ENCODE measurements around the gene ARIH2.

The ARIH2 gene

GRCh38 chr3:48974076-48974864, 55.6 kb downstream of the ARIH2 start:
- DNase-seq (ENCODE audit: low spot score): no peak

DNA sequence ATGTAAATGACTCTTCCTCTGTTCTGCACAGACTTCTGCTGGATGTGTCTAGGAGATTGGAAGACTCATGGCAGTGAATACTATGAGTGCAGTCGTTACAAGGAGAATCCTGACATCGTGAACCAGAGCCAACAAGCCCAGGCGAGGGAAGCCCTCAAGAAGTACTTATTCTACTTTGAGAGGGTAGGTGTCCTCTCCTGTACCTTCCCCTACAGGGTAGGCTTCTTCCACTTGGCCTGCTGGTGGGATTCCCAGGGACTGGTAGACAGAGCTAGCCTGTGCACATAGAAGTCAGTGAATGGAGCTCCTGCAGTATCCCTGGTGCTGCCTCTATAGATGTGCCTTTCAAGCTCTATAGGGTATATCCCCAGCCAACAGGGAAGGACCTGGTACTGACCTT, 60.8 kb downstream of the ARIH2 start:
- DNase-seq (ENCODE audit: low spot score): no peak

DNA sequence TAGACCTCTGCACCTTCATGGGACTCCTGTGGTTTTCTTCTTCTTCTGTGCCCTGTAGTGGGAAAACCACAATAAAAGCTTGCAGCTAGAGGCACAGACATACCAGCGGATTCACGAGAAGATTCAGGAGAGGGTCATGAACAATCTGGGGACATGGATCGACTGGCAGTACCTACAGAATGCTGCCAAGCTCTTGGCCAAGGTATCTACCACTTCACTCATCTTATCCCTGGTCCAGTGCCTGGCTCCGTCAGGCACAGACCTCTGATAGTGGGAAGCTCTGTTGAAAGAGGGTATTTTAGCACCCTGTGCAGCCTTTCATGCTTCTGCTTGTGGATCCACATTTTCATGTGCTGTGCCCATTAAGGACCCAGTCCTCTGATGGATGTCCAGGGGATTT, 61.7 kb downstream of the ARIH2 start:
- DNase-seq (ENCODE audit: low spot score): no peak

- no peak for DNase-seq (ENCODE audit: low spot score)
Measured at GRCh38 chr3:48982016-48982415, 63.4 kb downstream of the ARIH2 start.

GRCh38 chr3:48982686-48983085, 64.0 kb downstream of the ARIH2 start:
- no peak for DNase-seq (ENCODE audit: low spot score)

DNA sequence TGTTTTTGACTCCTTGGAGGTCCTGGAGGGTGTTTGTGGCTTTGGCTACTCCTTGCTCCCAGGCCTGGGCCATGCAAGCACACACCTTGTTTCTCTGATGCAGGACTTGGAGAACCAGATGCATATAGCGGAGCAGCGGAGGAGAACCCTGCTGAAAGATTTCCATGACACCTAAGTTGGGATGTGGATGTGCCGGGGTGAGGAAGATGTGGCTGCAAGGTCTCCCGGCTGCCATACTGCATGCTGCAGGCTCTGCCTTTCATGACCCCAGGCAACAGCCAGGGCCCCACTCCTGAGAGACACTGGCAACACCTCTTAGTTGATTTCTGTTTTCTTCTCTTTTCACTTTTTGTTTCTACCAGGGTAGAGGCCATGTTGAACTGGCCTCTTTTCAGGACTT, 64.5 kb downstream of the ARIH2 start:
- no peak for DNase-seq (ENCODE audit: low spot score)

DNA sequence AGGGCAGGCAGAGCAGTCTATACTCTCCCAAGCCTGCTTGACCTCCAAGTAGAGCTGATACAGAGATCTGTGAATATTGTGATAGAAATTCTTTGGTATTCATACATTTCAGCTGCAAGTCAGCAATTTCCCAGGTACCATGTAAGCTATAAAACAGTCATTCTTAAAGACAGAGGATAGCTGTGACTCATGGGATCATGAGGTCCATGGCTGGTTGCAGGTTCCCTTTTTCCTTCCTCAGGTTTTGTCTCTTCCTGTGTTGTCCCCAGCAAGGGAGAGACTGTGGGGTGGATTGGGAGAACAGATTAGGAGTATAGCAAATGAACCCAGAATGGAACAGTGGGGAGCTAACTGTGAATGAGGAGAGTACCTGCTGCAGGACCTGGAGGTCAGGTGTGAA, 66.0 kb downstream of the ARIH2 start:
- no peak for DNase-seq (ENCODE audit: low spot score)

- DNase-seq (ENCODE audit: low spot score): no peak
Measured at GRCh38 chr3:48985831-48986376, 67.3 kb downstream of the ARIH2 start.

- no peak for DNase-seq (ENCODE audit: low spot score)
Measured at GRCh38 chr3:48989126-48989795, 70.6 kb downstream of the ARIH2 start.

GRCh38 chr3:48989796-48990635, 71.4 kb downstream of the ARIH2 start, which contains the start of gene P4HTM:
P4HTM (plus strand) TSS chr3:48990241; CDS start chr3:48990257, 16 bp downstream.
- DNase-seq (ENCODE audit: low spot score): peak; percentile 31

DNA sequence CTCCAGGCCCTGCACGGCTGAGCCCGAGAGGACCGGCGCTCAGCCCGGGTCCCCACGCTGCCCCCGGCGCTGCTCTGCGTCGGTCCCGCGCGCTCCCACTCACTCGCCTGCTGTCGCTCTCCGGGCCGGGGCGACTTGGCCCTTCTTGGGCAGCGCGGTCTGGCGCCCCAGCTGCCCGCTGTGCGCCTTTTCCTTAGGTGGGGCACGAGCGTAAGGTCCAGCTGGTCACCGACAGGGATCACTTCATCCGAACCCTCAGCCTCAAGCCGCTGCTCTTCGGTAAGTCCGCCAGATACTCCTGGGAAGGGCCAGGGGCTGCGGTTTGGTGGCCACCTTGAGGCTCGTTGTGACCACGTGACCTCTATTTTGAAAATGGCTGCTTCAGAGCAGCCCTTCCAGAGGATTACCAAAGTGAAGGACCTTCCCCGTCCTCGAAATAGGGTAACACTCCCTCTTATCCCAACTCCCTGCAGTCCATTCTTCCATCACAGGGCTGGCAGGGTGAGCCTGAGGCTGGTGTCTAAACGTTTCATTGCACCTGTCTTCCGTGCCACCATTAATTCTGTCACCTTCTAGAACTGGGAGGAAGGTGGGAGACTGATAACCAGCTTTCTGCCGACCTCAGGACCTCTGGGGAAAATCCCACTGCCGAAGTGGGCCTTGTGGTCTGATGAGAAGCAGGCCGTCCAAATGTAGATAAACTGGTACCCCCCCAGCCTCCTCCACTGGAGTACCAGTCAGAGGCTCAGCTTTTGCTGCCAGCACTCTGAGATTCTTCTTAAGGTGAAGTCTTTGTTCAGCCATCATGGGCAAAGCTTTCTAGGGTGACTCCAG, 72.2 kb downstream of the ARIH2 start:
- DNase-seq (ENCODE audit: low spot score): no peak

DNA sequence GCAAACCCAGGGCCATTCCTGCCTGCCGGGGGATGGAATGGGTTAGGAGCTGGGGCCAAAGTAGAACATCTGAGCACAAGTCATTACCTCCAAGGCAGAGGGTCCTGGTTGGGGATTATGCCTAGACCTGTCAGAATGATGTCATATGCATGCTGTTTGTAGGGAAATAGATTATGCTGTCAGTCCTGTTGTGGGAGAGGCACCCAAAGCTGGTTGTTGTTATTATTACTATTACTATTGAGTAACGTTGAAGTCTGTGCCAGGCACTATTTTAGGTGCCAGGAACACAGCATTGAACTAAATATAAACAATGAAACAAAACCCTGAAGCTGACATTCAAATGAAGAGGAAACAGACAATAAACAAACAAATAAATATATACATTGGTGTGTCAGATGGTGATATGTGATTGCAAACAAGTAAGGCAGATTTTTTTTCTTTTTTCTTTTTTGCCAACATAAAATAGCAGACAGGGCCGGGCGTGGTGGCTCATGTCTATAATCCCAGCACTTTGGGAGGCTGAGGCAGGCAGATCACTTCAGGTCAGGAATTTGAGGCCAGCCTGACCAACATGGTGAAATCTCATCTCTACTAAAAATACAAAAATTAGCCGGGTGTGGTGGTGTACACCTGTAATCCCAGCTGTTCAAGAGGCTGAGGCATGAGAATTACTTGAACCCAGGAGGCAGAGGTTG, 73.4 kb downstream of the ARIH2 start:
- DNase-seq (ENCODE audit: low spot score): no peak

GRCh38 chr3:48993834-48994233, 75.2 kb downstream of the ARIH2 start:
- no peak for DNase-seq (ENCODE audit: low spot score)

- DNase-seq (ENCODE audit: low spot score): no peak
Measured at GRCh38 chr3:48996640-48997039, 78.0 kb downstream of the ARIH2 start.

- DNase-seq (ENCODE audit: low spot score): no peak
Measured at GRCh38 chr3:48997102-48997635, 78.5 kb downstream of the ARIH2 start.

GRCh38 chr3:48997714-48998637, 79.3 kb downstream of the ARIH2 start:
- no peak for DNase-seq (ENCODE audit: low spot score)

GRCh38 chr3:48999085-48999858, 80.6 kb downstream of the ARIH2 start:
- no peak for DNase-seq (ENCODE audit: low spot score)

DNA sequence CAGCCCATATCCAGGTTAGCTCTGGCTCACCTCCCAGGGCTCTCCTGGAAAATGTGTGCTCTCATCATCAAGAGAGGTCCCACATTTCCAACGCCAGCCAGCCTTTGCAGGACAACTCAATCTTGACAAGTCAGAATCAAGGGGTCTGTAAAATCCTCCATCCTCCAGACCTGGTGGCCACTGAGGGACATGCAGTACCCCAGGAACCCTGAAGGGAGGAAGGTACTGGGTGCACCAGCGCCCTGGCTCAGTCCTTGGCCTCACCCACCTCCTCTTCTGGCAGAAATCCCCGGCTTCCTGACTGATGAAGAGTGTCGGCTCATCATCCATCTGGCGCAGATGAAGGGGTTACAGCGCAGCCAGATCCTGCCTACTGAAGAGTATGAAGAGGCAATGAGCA, 82.5 kb downstream of the ARIH2 start:
- DNase-seq (ENCODE audit: low spot score): no peak

Measured in NAMALWA (cell line).